ENCODE results near the gene FBLN2.

DNA sequence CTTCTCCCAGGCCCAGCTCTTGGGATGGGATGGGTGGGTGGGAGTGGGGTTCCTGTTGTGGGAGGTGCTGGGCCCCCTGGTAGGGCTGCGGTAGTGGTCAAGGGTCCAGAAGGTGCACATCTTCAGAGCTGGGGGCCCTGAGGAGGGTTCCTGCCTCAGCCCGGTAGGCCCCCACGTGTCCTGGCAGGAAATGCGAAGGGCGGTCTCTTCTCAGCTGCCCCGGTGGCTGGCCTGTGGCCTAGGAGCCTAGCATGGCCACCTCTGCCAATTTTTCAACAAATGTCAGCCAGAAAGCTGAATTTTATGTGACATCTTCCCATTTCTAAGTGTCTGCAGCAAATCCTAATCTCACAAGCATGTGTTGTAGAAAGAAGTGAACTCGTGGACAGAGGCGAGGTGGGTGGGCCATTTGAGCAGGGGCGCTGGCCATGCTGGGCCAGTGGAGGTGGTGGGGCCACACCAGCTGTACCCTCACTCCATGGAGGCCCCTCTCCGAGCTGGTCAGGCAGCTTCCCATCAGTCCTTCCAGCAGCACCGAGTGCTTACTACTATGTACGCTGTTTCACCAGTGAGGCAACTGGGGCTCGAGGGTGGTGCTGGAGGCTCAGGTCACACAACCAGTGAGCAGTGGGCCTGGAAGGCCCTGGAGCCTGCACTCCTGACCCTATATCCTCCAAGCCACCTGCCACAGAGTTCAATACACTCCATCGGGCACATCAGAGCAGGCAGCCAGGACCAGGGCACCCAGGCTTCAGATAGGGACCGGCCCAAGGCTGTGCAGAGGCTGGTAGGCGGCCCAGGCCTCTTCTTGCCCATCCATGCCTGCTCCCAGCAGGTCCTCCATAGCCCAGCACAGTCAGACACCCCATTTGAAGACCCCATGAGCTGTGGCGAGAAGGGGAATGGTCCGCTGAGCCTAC is 23.2 kb downstream of the FBLN2 start:
- TF ChIP-seq EZH2 (IDR thresholded peaks at IDR 0.05; ENCODE audit: low read length, unreplicated experiment) (no peak), CTCF (conservative IDR thresholded peaks at IDR 0.05; ENCODE audit: low read depth, low read length) (no peak)

Data from PC-3 (cell line).